Measurements from ENCODE around the gene ZNF423.

ZNF423 gene

GRCh38 chr16:49724774-49725173, 131.1 kb downstream of the ZNF423 start:
- no peak for DNase-seq (ENCODE audit: low spot score)

GRCh38 chr16:49723310-49723709, 132.6 kb downstream of the ZNF423 start:
- DNase-seq (ENCODE audit: low spot score) = no peak

- no peak for DNase-seq (ENCODE audit: low spot score)
Measured at GRCh38 chr16:49720225-49720624, 135.7 kb downstream of the ZNF423 start.

- no peak for DNase-seq (ENCODE audit: low spot score)
Measured at GRCh38 chr16:49717689-49718088, 138.2 kb downstream of the ZNF423 start.

GRCh38 chr16:49716339-49716934, 139.5 kb downstream of the ZNF423 start:
- no peak for DNase-seq (ENCODE audit: low spot score)

GRCh38 chr16:49713770-49714169, 142.1 kb downstream of the ZNF423 start:
- DNase-seq (ENCODE audit: low spot score) = no peak

- DNase-seq (ENCODE audit: low spot score) = no peak
Measured at GRCh38 chr16:49712542-49712941, 143.4 kb downstream of the ZNF423 start.

GRCh38 chr16:49712106-49712505, 143.8 kb downstream of the ZNF423 start:
- no peak for DNase-seq (ENCODE audit: low spot score)

GRCh38 chr16:49709057-49709456, 146.9 kb downstream of the ZNF423 start:
- no peak for DNase-seq (ENCODE audit: low spot score)

GRCh38 chr16:49708491-49708890, 147.4 kb downstream of the ZNF423 start:
- DNase-seq (ENCODE audit: low spot score) = no peak

GRCh38 chr16:49706620-49707355, 149.1 kb downstream of the ZNF423 start:
- no peak for DNase-seq (ENCODE audit: low spot score)

- DNase-seq (ENCODE audit: low spot score) = no peak
Measured at GRCh38 chr16:49704586-49705155, 151.2 kb downstream of the ZNF423 start.

GRCh38 chr16:49703483-49703882, 152.4 kb downstream of the ZNF423 start:
- DNase-seq (ENCODE audit: low spot score) = peak; percentile 8

GRCh38 chr16:49701789-49702494, 154.0 kb downstream of the ZNF423 start:
- DNase-seq (ENCODE audit: low spot score) = no peak

GRCh38 chr16:49701065-49701685, 154.7 kb downstream of the ZNF423 start:
- no peak for DNase-seq (ENCODE audit: low spot score)

- no peak for DNase-seq (ENCODE audit: low spot score)
Measured at GRCh38 chr16:49700251-49701064, 155.5 kb downstream of the ZNF423 start.

GRCh38 chr16:49699841-49700175, 156.1 kb downstream of the ZNF423 start:
- DNase-seq (ENCODE audit: low spot score) = no peak

- no peak for DNase-seq (ENCODE audit: low spot score)
Measured at GRCh38 chr16:49698931-49699840, 156.7 kb downstream of the ZNF423 start.

- DNase-seq (ENCODE audit: low spot score) = peak; percentile 47
Measured at GRCh38 chr16:49698453-49698815, 157.5 kb downstream of the ZNF423 start.

- no peak for DNase-seq (ENCODE audit: low spot score)
Measured at GRCh38 chr16:49697631-49698452, 158.1 kb downstream of the ZNF423 start.

All from hematopoietic multipotent progenitor cell treated with erythropoietin and hydrocortisone succinate and interleukin-3 and kit ligand, for 17 days (in vitro differentiated cells).